OCI-LY1 (cell line): ENCODE results near the gene TOB1.

Source experiments
- H2AFZ ChIP-seq: fragments of 200-600 bp; sonication (generic), shearing (Covaris generic); 2 replicates; pipeline ENCODE4 v1.6.0; 2014; ENCODE audit warnings: antibody characterized with exemption, mild to moderate bottlenecking, low read length
- H3F3A ChIP-seq: fragments of 200-600 bp; sonication (generic), shearing (Covaris generic); 2 replicates; pipeline ENCODE4 v1.6.0; 2014; ENCODE audit warnings: mild to moderate bottlenecking, antibody characterized with exemption, low read length, moderate library complexity; ENCODE audit not compliant: insufficient read depth
- H3K27ac ChIP-seq: fragments of 200-600 bp; sonication (generic); 2 replicates; pipeline ENCODE4 v1.5.1; 2014; ENCODE audit warnings: low read length, mixed run types, mild to moderate bottlenecking, low read depth; ENCODE audit not compliant: poor library complexity, severe bottlenecking
- H3K27me3 ChIP-seq: fragments of 200-600 bp; sonication (generic); 2 replicates; pipeline ENCODE4 v1.6.0; 2014; ENCODE audit warnings: antibody characterized with exemption, mild to moderate bottlenecking, low read length, moderate library complexity; ENCODE audit not compliant: insufficient read depth
- H3K36me3 ChIP-seq: fragments of 200-600 bp; sonication (generic); 2 replicates; pipeline ENCODE4 v1.6.1; 2014; ENCODE audit warnings: mild to moderate bottlenecking, antibody characterized with exemption, low read length, moderate library complexity, mixed read lengths; ENCODE audit not compliant: insufficient read depth
- H3K4me1 ChIP-seq: fragments of 200-600 bp; sonication (generic); 2 replicates; pipeline ENCODE4 v1.5.1; 2014; ENCODE audit warnings: mild to moderate bottlenecking, low read length, moderate library complexity; ENCODE audit not compliant: insufficient read depth, severe bottlenecking
- H3K4me2 ChIP-seq: fragments of 200-600 bp; sonication (generic), shearing (Covaris generic); 2 replicates; pipeline ENCODE4 v1.6.1; 2014; ENCODE audit warnings: low read length
- H3K4me3 ChIP-seq: fragments of 200-600 bp; sonication (generic); 2 replicates; pipeline ENCODE4 v1.5.1; 2014; ENCODE audit warnings: low read length, low read depth, mild to moderate bottlenecking, mixed read lengths; ENCODE audit not compliant: poor library complexity, severe bottlenecking
- H3K79me2 ChIP-seq: fragments of 200-600 bp; shearing (Covaris generic); 2 replicates; pipeline ENCODE4 v1.6.1; 2016; ENCODE audit warnings: mixed run types, low read length, mixed read lengths; ENCODE audit not compliant: insufficient read depth
- H3K9ac ChIP-seq: fragments of 200-600 bp; sonication (generic), shearing (Covaris generic); 2 replicates; pipeline ENCODE4 v1.6.1; 2014; ENCODE audit warnings: mild to moderate bottlenecking, low read length, mixed read lengths
- H3K9me2 ChIP-seq: fragments of 200-600 bp; sonication (generic), shearing (Covaris generic); 2 replicates; pipeline ENCODE4 v1.6.1; 2014; ENCODE audit warnings: low read depth, mild to moderate bottlenecking, low read length, mixed read lengths
- H3K9me3 ChIP-seq: fragments of 200-600 bp; shearing (Covaris generic); 2 replicates; pipeline ENCODE4 v1.6.1; 2014; ENCODE audit warnings: low read length, mixed read lengths
- H4K20me1 ChIP-seq: fragments of 200-600 bp; sonication (generic), shearing (Covaris generic); 2 replicates; pipeline ENCODE4 v1.6.0; 2016; ENCODE audit warnings: mild to moderate bottlenecking, low read length; ENCODE audit not compliant: insufficient read depth
- CTCF ChIP-seq: fragments of 200-600 bp; sonication (generic), shearing (Covaris generic); IDR thresholded peaks from 2 replicates; pipeline ENCODE4 v1.5.1; 2017; ENCODE audit warnings: mild to moderate bottlenecking, antibody characterized with exemption, low read length, moderate library complexity, mixed read lengths
- EZH2 ChIP-seq: fragments of 200-600 bp; sonication (generic), shearing (Covaris generic); IDR thresholded peaks from 2 replicates; pipeline ENCODE4 v1.8.0; 2017; ENCODE audit warnings: borderline replicate concordance, mixed run types, mild to moderate bottlenecking, antibody characterized with exemption, low read length, moderate library complexity, mixed read lengths

The TOB1 gene

GRCh38 chr17:50853781-50854180, 12.4 kb downstream of the TOB1 start:
- Histone ChIP-seq H3K79me2 (no peaks in the 10 kb centered on the region), H3K9me2 (no peaks in the 10 kb centered on the region), H4K20me1 (no peaks in the 10 kb centered on the region), H3K4me2 (no peak overlapping the region), H3K9ac (no peak overlapping the region), H3K4me3 (no peak overlapping the region), H3K4me1 (peaks cover 9% of the 10 kb centered on the region), H2AFZ (no peak overlapping the region), H3K27ac (no peak overlapping the region), H3K36me3 (no peaks in the 10 kb centered on the region; the same call in 1 of the 2 replicates), H3F3A (no peaks in the 10 kb centered on the region), H3K9me3 (no peaks in the 10 kb centered on the region), H3K27me3 (no peaks in the 10 kb centered on the region)
- TF ChIP-seq EZH2 (no peak), CTCF (no peak)

- Histone ChIP-seq H3K9me2 (no peaks in the 10 kb centered on the region), H3K9me3 (no peaks in the 10 kb centered on the region; the same call in 1 of the 2 replicates), H3K4me1 (peaks cover 9% of the 10 kb centered on the region), H3K4me2 (no peak overlapping the region), H3K36me3 (no peaks in the 10 kb centered on the region; the same call in 1 of the 2 replicates), H3K79me2 (no peaks in the 10 kb centered on the region), H4K20me1 (no peaks in the 10 kb centered on the region), H3K27me3 (no peaks in the 10 kb centered on the region), H3F3A (no peaks in the 10 kb centered on the region), H3K9ac (no peak overlapping the region), H3K4me3 (no peak overlapping the region), H3K27ac (no peak overlapping the region), H2AFZ (no peak overlapping the region)
- TF ChIP-seq CTCF (no peak), EZH2 (no peak)
These were observed 13.0 kb downstream of the TOB1 start for GRCh38 chr17:50853015-50853615.

- Histone ChIP-seq H3K4me1 (peaks cover 9% of the 10 kb centered on the region), H3K9me3 (no peaks in the 10 kb centered on the region; the same call in 1 of the 2 replicates), H3K9me2 (no peaks in the 10 kb centered on the region), H3K9ac (no peak overlapping the region), H3K27me3 (peaks cover 5% of the 10 kb centered on the region; the same call in 1 of the 2 replicates), H4K20me1 (no peaks in the 10 kb centered on the region), H3K36me3 (no peaks in the 10 kb centered on the region; the same call in 1 of the 2 replicates), H3K4me3 (no peak overlapping the region), H3K27ac (no peak overlapping the region), H2AFZ (no peak overlapping the region), H3K79me2 (no peaks in the 10 kb centered on the region), H3K4me2 (no peak overlapping the region), H3F3A (no peaks in the 10 kb centered on the region)
- no peak for TF ChIP-seq CTCF
- TF ChIP-seq EZH2: no peak
These were observed 15.5 kb downstream of the TOB1 start for GRCh38 chr17:50850640-50851039.
